Myocyte (in vitro differentiated cells): Measurements from ENCODE around the gene GIGYF2. TPM values are rescaled to one million over a fixed set of nuclear protein-coding genes. Genes with fewer than 3 reads are reported as not detected.

Experiments used
- total RNA-seq: library from RNA; depleted of rRNA; stranded (reverse); fragments of >200 nt; gene quantifications from 2 replicates; pipeline ENCODE4 v1.2.3, GENCODE V29; 2014

The GIGYF2 gene
- total RNA-seq, 1 donor from 2014 or later: 67.8 TPM

Other genes starting within 250 kb of the GIGYF2 start
- not detected in 2 replicates for gene ALPI, start 241.2 kb upstream of the GIGYF2 start, total RNA-seq
- 0.10 TPM in 1 of 2 replicates, not detected in the other for gene ECEL1, start 209.5 kb upstream of the GIGYF2 start, total RNA-seq
- 2.5 and 6.5 TPM in 2 replicates for gene PRSS56, start 176.9 kb upstream of the GIGYF2 start, total RNA-seq
- 273 and 339 TPM in 2 replicates for gene CHRND, start 171.2 kb upstream of the GIGYF2 start, total RNA-seq
- gene CHRNG, start 157.6 kb upstream of the GIGYF2 start, total RNA-seq: 697 and 1,132 TPM in 2 replicates
- gene TIGD1, start 146.8 kb upstream of the GIGYF2 start, total RNA-seq: 2.1 and 3.0 TPM in 2 replicates
- gene EIF4E2, start 146.6 kb upstream of the GIGYF2 start, total RNA-seq: 119 and 122 TPM in 2 replicates
- gene EFHD1, start 63.7 kb upstream of the GIGYF2 start, total RNA-seq: 0.29 TPM in 1 of 2 replicates, not detected in the other
- not detected in 2 replicates for gene KCNJ13, start 79.2 kb downstream of the GIGYF2 start, total RNA-seq
- gene SNORC, start 172.9 kb downstream of the GIGYF2 start, total RNA-seq: 1.5 and 2.6 TPM in 2 replicates